Activated CD8-positive, alpha-beta memory T cell treated with anti-CD3 and anti-CD28 coated beads for 24 hours (primary cell): ENCODE results near the gene MACF1.
"Not testable (repeated sequence)": the region's sequence is repeated elsewhere in the genome, so short reads cannot be mapped to it uniquely, and the experiment has no call there.

ENCODE experiments used
- DNase-seq: peaks from one replicate; pipeline ENCODE4 v3.0.0-alpha.2; 2020

The MACF1 gene

GRCh38 chr1:39427374-39427773, 222.9 kb downstream of the MACF1 start:
- no peak for DNase-seq

- no peak for DNase-seq
These were observed 223.4 kb downstream of the MACF1 start for GRCh38 chr1:39427912-39428311.

- DNase-seq: no peak
These were observed 227.4 kb downstream of the MACF1 start for GRCh38 chr1:39431927-39432326.

GRCh38 chr1:39434797-39435395, 230.4 kb downstream of the MACF1 start:
- DNase-seq: no peak

- no peak for DNase-seq
These were observed 231.1 kb downstream of the MACF1 start for GRCh38 chr1:39435597-39435996.

GRCh38 chr1:39436842-39437241, 232.3 kb downstream of the MACF1 start:
- no peak for DNase-seq

GRCh38 chr1:39438042-39438441, 233.5 kb downstream of the MACF1 start:
- no peak for DNase-seq

GRCh38 chr1:39440856-39441255, 236.4 kb downstream of the MACF1 start:
- no peak for DNase-seq

GRCh38 chr1:39441797-39442196, 237.3 kb downstream of the MACF1 start:
- no peak for DNase-seq

GRCh38 chr1:39445573-39445972, 241.1 kb downstream of the MACF1 start:
- no peak for DNase-seq

GRCh38 chr1:39446986-39447567, 242.6 kb downstream of the MACF1 start:
- DNase-seq: no peak

- DNase-seq: not testable (repeated sequence)
These were observed 245.5 kb downstream of the MACF1 start for GRCh38 chr1:39450041-39450440.

GRCh38 chr1:39450956-39451606, 246.6 kb downstream of the MACF1 start:
- DNase-seq: no peak

GRCh38 chr1:39452081-39452480, 247.6 kb downstream of the MACF1 start:
- no peak for DNase-seq

GRCh38 chr1:39452540-39452939, 248.0 kb downstream of the MACF1 start:
- no peak for DNase-seq

- DNase-seq: no peak
These were observed 249.1 kb downstream of the MACF1 start for GRCh38 chr1:39453603-39454002.

- DNase-seq: no peak
These were observed 254.5 kb downstream of the MACF1 start for GRCh38 chr1:39458991-39459390.

- DNase-seq: no peak
These were observed 257.6 kb downstream of the MACF1 start for GRCh38 chr1:39462074-39462473.

GRCh38 chr1:39466413-39467107, 262.1 kb downstream of the MACF1 start:
- DNase-seq: no peak

GRCh38 chr1:39467108-39467720, 262.7 kb downstream of the MACF1 start:
- not testable (repeated sequence) for DNase-seq

- no peak for DNase-seq
These were observed 264.7 kb downstream of the MACF1 start for GRCh38 chr1:39469150-39469549.

- no peak for DNase-seq
These were observed 265.5 kb downstream of the MACF1 start for GRCh38 chr1:39470040-39470439.

GRCh38 chr1:39472826-39473225, 268.3 kb downstream of the MACF1 start:
- DNase-seq: no peak

- no peak for DNase-seq
These were observed 268.8 kb downstream of the MACF1 start for GRCh38 chr1:39473324-39473723.
